GM12892 (cell line): ENCODE data around the gene AK9.

ENCODE experiments used
- POLR2A ChIP-seq: IDR thresholded peaks from 2 replicates; pipeline ENCODE4 v1.6.1; 2011; ENCODE audit warnings: low read depth, low read length, control low read depth
- POLR2AphosphoS5 ChIP-seq: IDR thresholded peaks from 2 replicates; pipeline ENCODE4 v1.6.1; 2011; ENCODE audit warnings: low read depth, low read length, control low read depth

- TF ChIP-seq POLR2A (no peak), POLR2AphosphoS5 (no peak)
Observed at GRCh38 chr6:109672175-109672574, 18.8 kb downstream of the AK9 start.
